KG1 (cell line): ENCODE results near the gene PELI2.

Source experiments
- DNase-seq: peaks from one replicate; lab custom pipeline; 2025; lab: John Stamatoyannopoulos, UW

Gene PELI2

GRCh38 chr14:56299306-56299984, 181.2 kb downstream of the PELI2 start:
- no peak for DNase-seq

- DNase-seq: no peak
Measured at GRCh38 chr14:56300495-56300894, 182.3 kb downstream of the PELI2 start.

- DNase-seq: no peak
Measured at GRCh38 chr14:56304456-56304855, 186.2 kb downstream of the PELI2 start.

- no peak for DNase-seq
Measured at GRCh38 chr14:56309198-56309597, 191.0 kb downstream of the PELI2 start.

GRCh38 chr14:56310643-56311042, 192.4 kb downstream of the PELI2 start:
- DNase-seq: no peak

GRCh38 chr14:56313789-56314188, 195.6 kb downstream of the PELI2 start:
- no peak for DNase-seq

GRCh38 chr14:56318393-56319115, 200.3 kb downstream of the PELI2 start:
- DNase-seq: no peak

- no peak for DNase-seq
Measured at GRCh38 chr14:56321861-56322260, 203.7 kb downstream of the PELI2 start.

- DNase-seq: no peak
Measured at GRCh38 chr14:56322531-56322930, 204.3 kb downstream of the PELI2 start.

GRCh38 chr14:56324454-56324853, 206.2 kb downstream of the PELI2 start:
- DNase-seq: no peak

GRCh38 chr14:56324856-56325699, 206.9 kb downstream of the PELI2 start:
- no peak for DNase-seq

GRCh38 chr14:56328021-56328420, 209.8 kb downstream of the PELI2 start:
- DNase-seq: no peak

- DNase-seq: no peak
Measured at GRCh38 chr14:56331592-56332216, 213.5 kb downstream of the PELI2 start.

GRCh38 chr14:56333359-56334292, 215.4 kb downstream of the PELI2 start:
- no peak for DNase-seq

- DNase-seq: no peak
Measured at GRCh38 chr14:56334458-56334857, 216.2 kb downstream of the PELI2 start.

GRCh38 chr14:56338674-56339073, 220.5 kb downstream of the PELI2 start:
- no peak for DNase-seq

- DNase-seq: peak; percentile 39
Measured at GRCh38 chr14:56339855-56340701, 221.9 kb downstream of the PELI2 start.

GRCh38 chr14:56340932-56341331, 222.7 kb downstream of the PELI2 start:
- DNase-seq: no peak

GRCh38 chr14:56341766-56342493, 223.7 kb downstream of the PELI2 start:
- no peak for DNase-seq
